Activated CD4-positive, CD25-positive, alpha-beta regulatory T cell (primary cell): Measurements from ENCODE around the gene TUBB4B.
A peak's percentile ranks its signal among the peaks of the same experiment; 100 is the strongest.
"Not testable (repeated sequence)": the region's sequence is repeated elsewhere in the genome, so short reads cannot be mapped to it uniquely, and the experiment has no call there.

Experiments
- DNase-seq, 4 experiments: peaks; one replicate each; lab custom pipeline; 2025; lab: John Stamatoyannopoulos, UW

Gene TUBB4B

GRCh38 chr9:137236238-137236935 lies 4.7 kb upstream of the TUBB4B start:
- DNase-seq, result peak; percentile 83 to 88 (median 86)

- DNase-seq, result no peak
Observed at GRCh38 chr9:137236936-137237421, 4.1 kb upstream of the TUBB4B start.

DNA sequence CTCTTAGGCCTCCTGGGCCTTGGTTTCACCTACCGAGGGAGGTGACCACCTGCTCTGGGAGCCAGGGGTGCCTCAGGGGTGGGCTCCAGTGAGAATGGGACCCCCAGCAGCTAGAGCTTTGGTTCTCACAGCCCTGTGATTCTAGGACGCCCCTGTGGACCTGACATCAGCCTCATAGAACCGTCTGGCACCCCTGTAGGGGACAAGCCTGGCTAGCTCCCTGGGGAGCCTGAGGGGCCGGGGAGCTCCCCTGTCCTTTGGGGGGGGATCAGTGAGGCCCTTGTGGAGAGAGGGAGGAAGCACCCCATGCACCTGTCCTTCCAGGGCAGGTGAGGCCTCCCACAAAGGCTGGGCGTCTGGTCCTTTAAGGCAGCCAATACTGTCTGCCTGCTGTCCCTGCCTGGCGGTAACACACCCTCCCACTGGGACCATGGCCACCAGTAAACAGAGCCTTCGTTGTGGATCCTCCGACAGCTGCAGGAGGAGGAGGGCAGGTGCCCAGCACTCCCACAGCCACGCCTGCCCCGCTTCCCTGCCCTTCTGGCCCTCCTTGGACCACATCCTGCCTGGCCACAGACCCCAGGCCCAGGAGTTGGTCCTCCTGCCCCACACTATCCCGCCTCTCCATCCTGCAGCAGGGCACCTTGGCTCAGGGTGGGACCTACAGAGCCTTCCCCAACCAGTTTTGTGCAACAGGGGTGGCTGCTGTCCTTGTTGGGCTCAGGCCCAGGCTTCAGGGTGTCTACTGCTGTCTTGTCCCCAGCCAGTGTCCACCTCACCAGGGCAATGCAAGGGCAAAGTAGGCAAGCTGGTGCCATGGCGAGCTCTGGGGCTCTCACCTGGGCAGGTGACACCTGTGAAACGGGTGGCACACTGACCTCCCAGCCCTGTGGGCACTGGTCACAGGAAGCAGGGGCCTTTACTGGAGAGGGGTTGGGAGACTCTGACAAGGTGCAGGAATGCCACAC lies 3.0 kb upstream of the TUBB4B start:
- no peak for DNase-seq

- not testable (repeated sequence) for DNase-seq
Observed at GRCh38 chr9:137239541-137240200, 1.4 kb upstream of the TUBB4B start.

- peak; percentile 60 to 69 (median 65) for DNase-seq
Observed at GRCh38 chr9:137240318-137240840, 708 bp upstream of the TUBB4B start.

- peak; percentile 37 to 69 (median 50) for DNase-seq
Observed at GRCh38 chr9:137241490-137242268, 592 bp downstream of the TUBB4B start.

GRCh38 chr9:137242269-137243203 lies 1.4 kb downstream of the TUBB4B start:
- DNase-seq, result no peak

DNA sequence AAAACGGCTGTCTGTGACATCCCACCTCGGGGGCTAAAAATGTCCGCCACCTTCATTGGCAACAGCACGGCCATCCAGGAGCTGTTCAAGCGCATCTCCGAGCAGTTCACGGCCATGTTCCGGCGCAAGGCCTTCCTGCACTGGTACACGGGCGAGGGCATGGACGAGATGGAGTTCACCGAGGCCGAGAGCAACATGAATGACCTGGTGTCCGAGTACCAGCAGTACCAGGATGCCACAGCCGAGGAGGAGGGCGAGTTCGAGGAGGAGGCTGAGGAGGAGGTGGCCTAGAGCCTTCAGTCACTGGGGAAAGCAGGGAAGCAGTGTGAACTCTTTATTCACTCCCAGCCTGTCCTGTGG lies 2.2 kb downstream of the TUBB4B start:
- not testable (repeated sequence) for DNase-seq

DNA sequence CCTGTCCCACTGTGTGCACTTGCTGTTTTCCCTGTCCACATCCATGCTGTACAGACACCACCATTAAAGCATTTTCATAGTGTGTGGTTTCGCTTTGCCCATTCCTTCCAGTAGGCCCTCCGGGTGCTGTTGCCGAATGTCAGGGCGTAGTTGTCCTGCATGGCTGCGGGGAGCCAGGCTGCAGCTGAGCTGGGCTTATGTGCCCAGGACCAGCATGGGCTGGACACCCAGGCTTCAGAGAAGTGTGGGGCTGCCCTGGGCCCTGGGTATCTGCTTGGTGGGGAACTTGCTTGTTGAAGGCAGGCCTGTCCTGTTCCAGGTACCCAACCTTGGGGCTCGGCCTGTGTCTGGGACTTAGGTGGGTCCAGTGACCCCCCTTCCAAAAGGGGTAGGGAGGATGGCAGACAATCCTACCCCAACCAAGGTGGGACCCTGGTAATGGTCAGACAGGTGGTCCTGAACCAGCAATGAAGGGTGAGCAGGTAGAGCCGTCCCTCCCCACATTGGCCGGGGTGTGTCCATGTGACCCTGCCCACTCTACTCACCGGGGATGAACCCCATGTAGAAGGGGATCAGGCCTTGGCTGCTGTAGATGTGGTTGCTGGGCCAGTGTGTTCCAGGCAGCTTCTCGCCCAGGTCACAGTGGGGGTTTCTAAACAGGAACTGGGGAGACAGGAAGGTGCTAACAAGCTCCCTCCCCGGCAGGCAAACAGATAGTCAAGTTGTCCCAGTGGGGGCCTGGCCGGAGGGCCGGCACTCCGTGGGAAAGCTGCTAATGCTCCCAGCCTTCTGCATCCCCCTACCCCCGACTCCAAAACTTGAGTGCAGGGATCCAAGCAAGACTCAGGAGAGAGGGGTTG lies 2.8 kb downstream of the TUBB4B start:
- no peak for DNase-seq

DNA sequence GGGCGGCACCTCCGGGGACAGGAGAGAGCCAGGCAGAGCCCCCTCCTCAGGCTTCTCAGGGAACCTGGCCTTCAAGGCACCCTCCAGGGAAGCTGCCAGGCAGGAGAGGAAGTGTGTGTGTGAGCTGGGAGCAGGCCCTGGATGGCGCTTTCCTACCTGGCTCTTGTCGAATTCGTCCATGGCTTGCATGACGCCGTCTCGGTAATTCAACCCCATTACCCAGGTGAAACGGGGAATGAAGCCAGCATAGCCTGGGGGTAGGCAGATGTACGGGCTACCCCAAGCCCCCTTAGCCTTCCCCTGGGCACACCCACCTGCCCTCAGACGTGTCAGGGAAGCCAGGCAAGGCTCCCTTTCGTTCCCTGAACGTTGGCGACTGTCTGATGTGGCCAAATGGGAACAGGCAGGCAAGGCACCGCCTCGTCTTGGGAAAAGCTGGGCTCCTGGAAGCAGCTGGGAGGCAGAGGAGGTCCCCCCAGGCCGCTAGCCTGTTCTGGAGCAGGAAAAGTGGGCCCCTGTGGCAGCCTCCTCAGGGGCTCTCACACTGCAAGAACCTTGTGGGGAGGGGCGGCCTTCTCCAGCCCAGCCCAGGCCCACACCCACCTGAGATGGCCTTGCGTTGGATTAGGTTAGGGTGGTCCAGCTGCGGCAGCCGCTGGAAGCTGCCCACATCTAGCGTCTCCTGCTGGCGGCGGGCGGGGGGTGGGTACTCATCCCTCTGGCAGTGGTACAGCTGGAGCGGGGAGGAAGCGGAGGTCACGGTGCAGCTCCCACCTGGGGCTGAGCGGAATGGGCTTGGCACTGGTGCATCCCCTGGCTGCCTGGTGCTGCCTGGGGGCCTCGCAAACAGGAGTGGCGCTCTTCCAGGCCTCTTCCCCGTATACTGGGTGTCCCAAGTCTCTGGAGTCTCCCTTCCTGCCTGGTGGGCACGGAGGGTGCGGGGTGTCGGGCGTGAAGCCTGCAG lies 3.7 kb downstream of the TUBB4B start:
- DNase-seq, result no peak

- DNase-seq, result no peak
Observed at GRCh38 chr9:137245450-137246421, 4.6 kb downstream of the TUBB4B start.

- DNase-seq, result no peak
Observed at GRCh38 chr9:137247135-137247915, 6.2 kb downstream of the TUBB4B start.

DNA sequence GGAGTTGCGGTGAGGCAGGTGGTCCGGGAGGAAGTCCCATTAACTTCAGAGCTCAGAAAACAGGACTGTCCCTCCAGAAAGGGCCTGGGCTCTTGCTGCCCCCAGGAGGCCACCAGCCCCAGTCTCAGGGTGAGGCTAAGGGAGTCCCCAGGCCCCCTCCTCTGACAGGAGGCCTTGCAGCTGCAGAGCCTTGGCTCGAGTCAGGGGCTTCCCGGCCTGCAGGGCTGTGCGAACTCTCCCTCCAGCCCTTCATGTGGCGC lies 6.8 kb downstream of the TUBB4B start:
- DNase-seq, result no peak

DNA sequence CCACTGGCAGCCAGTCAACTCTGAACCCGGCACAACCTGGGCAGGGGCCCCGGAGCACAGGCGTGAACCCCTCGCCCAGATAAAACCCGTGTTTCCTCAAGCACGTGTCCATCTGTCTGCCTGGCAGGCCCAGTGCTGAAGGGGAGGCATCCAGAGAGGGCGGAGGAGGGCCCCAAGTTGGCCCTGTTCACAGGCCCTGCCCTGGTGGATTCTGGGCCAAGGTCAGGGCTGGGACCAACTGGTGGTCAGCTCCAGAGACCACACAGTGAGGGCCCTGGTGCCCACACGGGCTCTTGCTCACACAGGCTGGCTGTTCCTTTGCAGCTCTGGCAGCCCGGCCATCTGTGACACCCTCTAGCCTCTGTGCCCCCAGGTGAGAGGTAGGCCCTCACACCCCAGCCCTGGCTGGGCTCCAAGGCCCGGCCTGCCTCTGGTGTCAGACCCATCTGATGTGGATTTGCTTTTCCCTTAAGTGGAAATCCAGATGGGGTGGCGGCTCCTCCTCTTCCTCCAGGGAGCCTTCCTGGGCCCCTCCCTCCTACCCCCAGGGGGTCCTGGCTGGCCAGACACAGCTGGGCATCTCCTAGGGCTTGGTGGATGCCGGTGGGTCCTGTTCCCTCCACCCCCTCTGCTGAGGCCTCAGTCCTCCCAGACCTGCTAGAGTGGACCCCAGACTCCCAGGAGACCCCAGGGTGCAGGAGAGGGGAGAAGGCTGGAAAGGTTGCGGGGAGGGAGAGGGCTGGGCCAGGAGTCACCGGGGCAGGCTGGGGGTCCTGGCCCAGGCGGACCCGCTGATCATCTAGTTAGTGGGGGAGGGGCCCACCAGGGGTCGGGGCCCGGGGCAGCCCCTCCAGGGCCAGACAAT lies 9.5 kb downstream of the TUBB4B start:
- DNase-seq, result no peak

DNA sequence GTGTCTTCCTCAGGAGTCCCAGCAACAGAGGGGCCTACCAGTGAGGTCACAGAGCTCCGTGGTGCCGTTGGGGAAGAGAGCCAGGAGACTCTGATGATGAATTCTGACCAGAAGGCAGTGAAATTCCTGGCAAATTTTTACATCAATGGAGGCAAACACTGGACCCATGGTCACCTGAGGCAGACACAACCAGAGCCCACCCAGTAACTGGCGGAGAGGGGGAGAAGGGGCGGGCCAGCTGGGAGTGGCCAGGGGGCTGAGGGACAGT lies 10.0 kb downstream of the TUBB4B start, which contains the start of gene STPG3:
STPG3 (plus strand) TSS at position 93 of the 268 bp plus-strand sequence; CDS start at position 94, 1 bp downstream.
- DNase-seq, result no peak
